ENCODE measurements around the gene E2F8. TPM values are rescaled to one million over a fixed set of nuclear protein-coding genes. Genes with fewer than 3 reads are reported as not detected.
"Not testable (repeated sequence)": the region's sequence is repeated elsewhere in the genome, so short reads cannot be mapped to it uniquely, and the experiment has no call there.

The E2F8 gene
- total RNA-seq, 1 experiment from 2014 or later = 8.4 TPM

- Histone ChIP-seq H3K9ac (ENCODE audit: low read length) (no peak overlapping the region), H3K27ac (ENCODE audit: low read length) (no peak overlapping the region), H3K27me3 (ENCODE audit: low read length) (no peaks in the 10 kb centered on the region), H2AFZ (ENCODE audit: low read length) (no peak overlapping the region), H3K4me2 (ENCODE audit: low read depth, low read length, poor library complexity, severe bottlenecking) (peak overlapping the region; percentile 59), H4K20me1 (ENCODE audit: insufficient read depth, low read depth, low read length) (no peaks in the 10 kb centered on the region), H3K9me3 (ENCODE audit: low read length) (no peaks in the 10 kb centered on the region), H3K36me3 (ENCODE audit: insufficient read depth, low read length) (no peaks in the 10 kb centered on the region), H3K9me2 (replicated peaks; ENCODE audit: insufficient read depth, low read length) (no peaks in the 10 kb centered on the region), H3K4me3 (ENCODE audit: low read length) (no peak overlapping the region), H3K79me2 (ENCODE audit: low read length) (no peaks in the 10 kb centered on the region), H3K4me1 (ENCODE audit: low read length) (peaks cover 29% of the 10 kb centered on the region)
- peak; percentile 78 for DNase-seq
These were observed 38.7 kb upstream of the E2F8 start for GRCh38 chr11:19279451-19279850.

- Histone ChIP-seq H3K36me3 (ENCODE audit: insufficient read depth, low read length) (no peaks in the 10 kb centered on the region), H3K4me2 (ENCODE audit: low read depth, low read length, poor library complexity, severe bottlenecking) (no peak overlapping the region), H3K27ac (ENCODE audit: low read length) (no peak overlapping the region), H3K9me2 (replicated peaks; ENCODE audit: insufficient read depth, low read length) (no peaks in the 10 kb centered on the region), H2AFZ (ENCODE audit: low read length) (no peak overlapping the region), H3K4me3 (ENCODE audit: low read length) (no peak overlapping the region), H3K79me2 (ENCODE audit: low read length) (no peaks in the 10 kb centered on the region), H3K27me3 (ENCODE audit: low read length) (no peaks in the 10 kb centered on the region), H3K9me3 (ENCODE audit: low read length) (no peaks in the 10 kb centered on the region), H3K4me1 (ENCODE audit: low read length) (peaks cover 29% of the 10 kb centered on the region), H4K20me1 (ENCODE audit: insufficient read depth, low read depth, low read length) (no peaks in the 10 kb centered on the region), H3K9ac (ENCODE audit: low read length) (no peak overlapping the region)
- DNase-seq = peak; percentile 26
These were observed 36.4 kb upstream of the E2F8 start for GRCh38 chr11:19276859-19277808.

- Histone ChIP-seq H3K9ac (ENCODE audit: low read length) (no peak overlapping the region), H3K9me2 (replicated peaks; ENCODE audit: insufficient read depth, low read length) (no peaks in the 10 kb centered on the region), H3K4me1 (ENCODE audit: low read length) (peaks cover 14% of the 10 kb centered on the region), H3K27ac (ENCODE audit: low read length) (no peak overlapping the region), H3K27me3 (ENCODE audit: low read length) (no peaks in the 10 kb centered on the region), H4K20me1 (ENCODE audit: insufficient read depth, low read depth, low read length) (no peaks in the 10 kb centered on the region), H3K9me3 (ENCODE audit: low read length) (no peaks in the 10 kb centered on the region), H3K79me2 (ENCODE audit: low read length) (no peaks in the 10 kb centered on the region), H2AFZ (ENCODE audit: low read length) (no peak overlapping the region), H3K4me2 (ENCODE audit: low read depth, low read length, poor library complexity, severe bottlenecking) (no peak overlapping the region), H3K4me3 (ENCODE audit: low read length) (no peak overlapping the region), H3K36me3 (ENCODE audit: insufficient read depth, low read length) (no peaks in the 10 kb centered on the region)
- no peak for DNase-seq
These were observed 34.8 kb upstream of the E2F8 start for GRCh38 chr11:19275496-19275895.

GRCh38 chr11:19273219-19273618 lies 32.5 kb upstream of the E2F8 start:
- not testable (repeated sequence) for DNase-seq; H3K27ac ChIP-seq (ENCODE audit: low read length); H4K20me1 ChIP-seq (ENCODE audit: insufficient read depth, low read depth, low read length); H3K27me3 ChIP-seq (ENCODE audit: low read length); H2AFZ ChIP-seq (ENCODE audit: low read length); H3K36me3 ChIP-seq (ENCODE audit: insufficient read depth, low read length); H3K79me2 ChIP-seq (ENCODE audit: low read length); H3K9me3 ChIP-seq (ENCODE audit: low read length); H3K4me2 ChIP-seq (ENCODE audit: low read depth, low read length, poor library complexity, severe bottlenecking); H3K4me3 ChIP-seq (ENCODE audit: low read length); H3K9me2 ChIP-seq (replicated peaks; ENCODE audit: insufficient read depth, low read length); H3K4me1 ChIP-seq (ENCODE audit: low read length); H3K9ac ChIP-seq (ENCODE audit: low read length)

- H3K4me2 ChIP-seq (ENCODE audit: low read depth, low read length, poor library complexity, severe bottlenecking) = no peak overlapping the region
- H3K79me2 ChIP-seq (ENCODE audit: low read length) = no peaks in the 10 kb centered on the region
These were observed 28.2 kb upstream of the E2F8 start for GRCh38 chr11:19268909-19269308.

GRCh38 chr11:19267567-19267966 lies 26.8 kb upstream of the E2F8 start:
- H3K9me3 ChIP-seq (ENCODE audit: low read length) = no peaks in the 10 kb centered on the region
- no peaks in the 10 kb centered on the region for H4K20me1 ChIP-seq (ENCODE audit: insufficient read depth, low read depth, low read length)
- no peak overlapping the region for H2AFZ ChIP-seq (ENCODE audit: low read length)
- no peak overlapping the region for H3K4me3 ChIP-seq (ENCODE audit: low read length)
- no peaks in the 10 kb centered on the region for H3K9me2 ChIP-seq (replicated peaks; ENCODE audit: insufficient read depth, low read length)
- no peaks in the 10 kb centered on the region; the same call in 1 of the 2 replicates for H3K27me3 ChIP-seq (ENCODE audit: low read length)
- no peaks in the 10 kb centered on the region for H3K79me2 ChIP-seq (ENCODE audit: low read length)
- H3K4me2 ChIP-seq (ENCODE audit: low read depth, low read length, poor library complexity, severe bottlenecking) = no peak overlapping the region
- H3K27ac ChIP-seq (ENCODE audit: low read length) = no peak overlapping the region
- DNase-seq = no peak
- no peaks in the 10 kb centered on the region for H3K36me3 ChIP-seq (ENCODE audit: insufficient read depth, low read length)
- H3K9ac ChIP-seq (ENCODE audit: low read length) = no peak overlapping the region
- H3K4me1 ChIP-seq (ENCODE audit: low read length) = no peaks in the 10 kb centered on the region

More at GRCh38 chr11:19268909-19269308, 28.2 kb upstream of the E2F8 start:
- Histone ChIP-seq H3K4me1 (ENCODE audit: low read length) (no peaks in the 10 kb centered on the region), H3K27ac (ENCODE audit: low read length) (no peak overlapping the region), H3K9ac (ENCODE audit: low read length) (no peak overlapping the region), H3K27me3 (ENCODE audit: low read length) (no peaks in the 10 kb centered on the region; the same call in 1 of the 2 replicates), H2AFZ (ENCODE audit: low read length) (no peak overlapping the region), H4K20me1 (ENCODE audit: insufficient read depth, low read depth, low read length) (no peaks in the 10 kb centered on the region), H3K36me3 (ENCODE audit: insufficient read depth, low read length) (no peaks in the 10 kb centered on the region), H3K9me3 (ENCODE audit: low read length) (no peaks in the 10 kb centered on the region), H3K9me2 (replicated peaks; ENCODE audit: insufficient read depth, low read length) (no peaks in the 10 kb centered on the region), H3K4me3 (ENCODE audit: low read length) (no peak overlapping the region)
- DNase-seq = no peak

- Histone ChIP-seq H3K9me2 (replicated peaks; ENCODE audit: insufficient read depth, low read length) (no peaks in the 10 kb centered on the region), H3K27ac (ENCODE audit: low read length) (no peak overlapping the region), H2AFZ (ENCODE audit: low read length) (no peak overlapping the region), H3K27me3 (ENCODE audit: low read length) (no peaks in the 10 kb centered on the region), H3K4me3 (ENCODE audit: low read length) (no peak overlapping the region), H3K4me1 (ENCODE audit: low read length) (peaks cover 11% of the 10 kb centered on the region), H3K9ac (ENCODE audit: low read length) (no peak overlapping the region), H3K36me3 (ENCODE audit: insufficient read depth, low read length) (no peaks in the 10 kb centered on the region), H4K20me1 (ENCODE audit: insufficient read depth, low read depth, low read length) (no peaks in the 10 kb centered on the region), H3K79me2 (ENCODE audit: low read length) (no peaks in the 10 kb centered on the region), H3K9me3 (ENCODE audit: low read length) (no peaks in the 10 kb centered on the region), H3K4me2 (ENCODE audit: low read depth, low read length, poor library complexity, severe bottlenecking) (no peak overlapping the region)
- no peak for DNase-seq
These were observed 22.6 kb upstream of the E2F8 start for GRCh38 chr11:19263333-19263732.

- Histone ChIP-seq H3K27ac (ENCODE audit: low read length) (no peak overlapping the region), H4K20me1 (ENCODE audit: insufficient read depth, low read depth, low read length) (no peaks in the 10 kb centered on the region), H3K4me3 (ENCODE audit: low read length) (no peak overlapping the region), H3K9me3 (ENCODE audit: low read length) (no peaks in the 10 kb centered on the region), H3K9me2 (replicated peaks; ENCODE audit: insufficient read depth, low read length) (no peaks in the 10 kb centered on the region), H3K4me1 (ENCODE audit: low read length) (peaks cover 11% of the 10 kb centered on the region), H3K27me3 (ENCODE audit: low read length) (no peaks in the 10 kb centered on the region), H3K36me3 (ENCODE audit: insufficient read depth, low read length) (no peaks in the 10 kb centered on the region), H3K9ac (ENCODE audit: low read length) (no peak overlapping the region), H2AFZ (ENCODE audit: low read length) (no peak overlapping the region), H3K4me2 (ENCODE audit: low read depth, low read length, poor library complexity, severe bottlenecking) (peak overlapping the region; percentile 44), H3K79me2 (ENCODE audit: low read length) (no peaks in the 10 kb centered on the region)
- peak; percentile 89 for DNase-seq
These were observed 19.0 kb upstream of the E2F8 start for GRCh38 chr11:19259487-19260345.

Data from Karpas-422 (cell line).